ENCODE measurements around the gene PRKN.
"Not testable (repeated sequence)": the region's sequence is repeated elsewhere in the genome, so short reads cannot be mapped to it uniquely, and the experiment has no call there.

The PRKN gene

GRCh38 chr6:161309774-161310173, 1417.8 kb downstream of the PRKN start:
- DNase-seq, result not testable (repeated sequence)

DNA sequence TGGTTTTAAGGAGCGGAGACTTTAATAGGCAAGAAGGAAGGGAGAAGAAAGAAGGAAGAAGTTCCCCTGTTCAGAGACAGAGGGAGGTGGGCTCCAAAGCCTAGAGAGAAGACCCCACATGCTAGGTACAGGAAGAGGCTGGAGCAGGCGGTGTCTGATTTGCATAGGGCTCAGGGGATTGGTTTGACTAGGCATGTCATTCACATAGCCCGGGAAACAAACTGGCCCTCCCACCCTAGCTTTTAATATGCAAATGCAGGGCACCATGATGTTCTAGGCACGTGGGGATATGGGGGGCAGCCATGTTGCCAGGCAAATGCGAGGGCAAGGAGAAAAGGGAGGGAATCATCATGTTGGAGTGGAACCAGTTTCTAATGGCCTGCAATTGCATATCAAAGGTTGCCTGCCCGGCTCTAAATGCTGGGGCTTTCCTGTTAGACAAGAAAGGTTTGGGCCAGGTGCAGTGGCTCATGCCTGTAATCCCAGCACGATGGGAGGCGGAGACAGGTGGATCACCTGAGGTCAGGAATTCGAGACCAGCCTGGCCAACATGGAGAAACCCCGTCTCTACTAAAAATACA, 1419.4 kb downstream of the PRKN start:
- DNase-seq, result no peak

DNA sequence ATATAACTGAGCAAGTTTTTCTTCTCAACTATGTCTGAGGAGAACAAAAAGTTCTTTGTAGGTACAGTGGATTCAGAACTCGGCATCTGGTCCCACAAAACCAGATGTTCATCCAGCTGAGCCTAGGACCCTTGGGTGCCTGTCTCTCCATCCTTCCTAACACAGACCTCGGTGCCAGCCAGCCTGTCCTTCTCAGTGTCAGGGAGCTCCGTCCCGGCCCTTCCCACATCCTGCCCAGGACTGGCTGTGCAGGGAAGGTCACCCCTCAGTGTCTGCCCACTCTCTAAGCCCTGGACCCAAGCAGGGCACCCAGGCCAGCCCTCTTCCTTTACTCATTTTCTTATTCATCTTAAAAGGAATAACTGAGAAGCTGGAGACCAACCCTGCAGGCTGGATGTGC, 1421.7 kb downstream of the PRKN start:
- DNase-seq, result no peak

GRCh38 chr6:161303628-161304340, 1423.8 kb downstream of the PRKN start:
- DNase-seq, result no peak

DNA sequence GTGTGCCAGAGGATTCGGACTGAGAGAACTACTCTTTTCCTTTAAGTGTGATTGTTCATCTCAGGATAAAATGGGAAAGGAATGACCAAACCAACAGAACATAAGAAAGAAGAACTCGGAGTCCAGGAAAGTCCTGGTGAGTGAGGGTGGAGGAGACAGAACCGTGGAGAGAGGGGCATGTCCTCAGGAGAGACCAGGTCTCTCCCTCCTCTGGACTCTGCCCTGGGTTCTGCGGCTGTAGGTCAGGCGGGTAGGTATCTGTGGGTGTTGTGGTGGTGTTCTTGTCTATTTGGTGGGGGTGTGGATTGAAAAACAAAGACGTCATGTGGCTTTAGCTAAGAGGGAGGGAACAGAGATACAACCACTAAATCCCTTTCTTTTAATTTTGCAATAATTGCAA, 1424.6 kb downstream of the PRKN start:
- DNase-seq, result no peak

DNA sequence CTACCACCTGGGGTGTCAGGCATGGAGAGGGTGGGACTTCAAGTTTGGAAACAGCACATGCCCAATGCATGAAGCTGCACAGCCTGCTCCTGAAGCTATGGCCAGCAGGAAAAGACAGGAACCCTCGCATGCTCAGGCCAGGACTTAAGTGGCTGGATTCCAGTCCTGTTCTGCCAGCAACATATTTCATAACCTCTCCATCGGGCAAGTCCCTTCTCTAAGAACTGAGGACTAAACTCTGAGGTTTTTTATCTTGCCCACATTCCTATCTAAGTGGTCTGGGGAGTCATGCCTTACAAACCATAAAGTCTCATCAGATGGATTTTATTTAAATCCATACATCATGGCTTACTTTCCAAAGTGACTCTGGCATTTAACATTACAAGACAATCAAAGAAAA, 1426.2 kb downstream of the PRKN start:
- no peak for DNase-seq

- no peak for DNase-seq
These were observed 1426.7 kb downstream of the PRKN start for GRCh38 chr6:161300823-161301222.

GRCh38 chr6:161299726-161300125, 1427.8 kb downstream of the PRKN start:
- DNase-seq, result no peak

All from NCI-H1436 (cell line).